Activated CD4-positive, CD25-positive, alpha-beta regulatory T cell treated with anti-CD3 and anti-CD28 coated beads, Interleukin-2, amount 50 U/mL, for 16 hours (primary cell): ENCODE measurements around the gene ABCD1.
"Not testable (repeated sequence)": the region's sequence is repeated elsewhere in the genome, so short reads cannot be mapped to it uniquely, and the experiment has no call there.

ENCODE experiments used
- DNase-seq: peaks from one replicate; pipeline ENCODE4 v3.0.0-alpha.2; 2020; ENCODE audit warnings: low read depth, low spot score

Gene ABCD1

DNA sequence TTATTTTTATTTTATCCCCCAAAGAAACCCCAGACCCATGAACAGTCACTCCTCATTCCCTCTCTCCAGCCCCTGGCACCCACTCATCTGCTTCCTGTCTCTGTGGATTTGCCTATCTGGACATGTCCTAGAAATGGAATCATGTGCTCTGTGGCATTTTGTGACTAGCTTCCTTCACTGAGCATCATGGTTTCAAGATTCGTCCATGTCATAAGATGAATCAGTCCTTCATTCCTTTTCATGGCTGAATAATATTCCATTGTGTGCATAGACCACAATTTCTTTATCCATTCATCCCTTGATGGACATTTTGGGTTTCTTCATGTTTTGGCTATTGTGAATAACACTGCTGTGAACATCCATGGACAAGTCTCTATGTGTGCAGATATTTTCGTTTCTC, 10.2 kb downstream of the ABCD1 start:
- DNase-seq: no peak

DNA sequence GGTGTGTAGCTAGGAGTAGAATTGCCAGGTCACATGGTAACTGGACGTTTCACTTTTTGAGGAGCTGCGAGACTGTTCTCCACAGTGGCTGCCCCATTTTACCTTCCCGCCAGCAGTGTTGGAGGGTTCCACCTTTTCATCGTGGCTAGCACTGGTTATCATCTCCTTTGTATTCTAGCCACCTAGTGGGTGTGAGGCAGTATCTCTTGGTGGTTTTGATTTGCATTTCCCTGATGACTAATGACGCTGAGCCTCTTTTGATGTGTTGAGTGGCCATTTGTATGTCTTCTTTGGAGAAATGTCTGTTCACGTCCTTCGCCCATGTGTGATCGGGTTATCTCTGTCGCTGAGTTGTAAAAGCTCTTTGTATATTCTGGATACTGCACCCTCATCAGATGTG, 10.6 kb downstream of the ABCD1 start:
- no peak for DNase-seq

DNA sequence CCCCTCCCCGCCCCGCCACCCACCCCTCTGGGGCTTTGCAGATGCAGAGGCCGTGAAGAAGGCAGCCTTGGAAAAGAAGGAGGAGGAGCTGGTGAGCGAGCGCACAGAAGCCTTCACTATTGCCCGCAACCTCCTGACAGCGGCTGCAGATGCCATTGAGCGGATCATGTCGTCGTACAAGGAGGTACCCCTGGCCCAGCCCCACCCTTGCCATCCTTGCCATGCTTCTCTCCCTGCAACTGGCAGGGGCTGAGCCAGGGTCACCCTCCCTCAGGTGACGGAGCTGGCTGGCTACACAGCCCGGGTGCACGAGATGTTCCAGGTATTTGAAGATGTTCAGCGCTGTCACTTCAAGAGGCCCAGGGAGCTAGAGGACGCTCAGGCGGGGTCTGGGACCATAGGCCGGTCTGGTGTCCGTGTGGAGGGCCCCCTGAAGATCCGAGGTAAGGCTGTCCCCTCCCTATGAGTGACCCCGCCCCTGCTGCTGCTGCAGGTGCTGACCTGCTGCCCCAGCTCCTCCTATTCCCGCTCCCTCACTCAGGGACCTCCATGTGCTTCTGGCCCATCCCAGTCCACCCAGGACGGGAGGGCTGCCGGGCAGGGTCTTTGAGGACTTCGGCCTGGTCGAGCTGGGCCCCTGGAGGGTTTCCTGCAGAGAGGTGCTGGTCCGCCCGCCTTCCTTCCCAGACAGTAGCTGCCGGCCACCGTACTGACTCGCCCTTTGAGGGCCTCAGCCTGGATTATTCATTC, 11.6 kb downstream of the ABCD1 start:
- DNase-seq: no peak

DNA sequence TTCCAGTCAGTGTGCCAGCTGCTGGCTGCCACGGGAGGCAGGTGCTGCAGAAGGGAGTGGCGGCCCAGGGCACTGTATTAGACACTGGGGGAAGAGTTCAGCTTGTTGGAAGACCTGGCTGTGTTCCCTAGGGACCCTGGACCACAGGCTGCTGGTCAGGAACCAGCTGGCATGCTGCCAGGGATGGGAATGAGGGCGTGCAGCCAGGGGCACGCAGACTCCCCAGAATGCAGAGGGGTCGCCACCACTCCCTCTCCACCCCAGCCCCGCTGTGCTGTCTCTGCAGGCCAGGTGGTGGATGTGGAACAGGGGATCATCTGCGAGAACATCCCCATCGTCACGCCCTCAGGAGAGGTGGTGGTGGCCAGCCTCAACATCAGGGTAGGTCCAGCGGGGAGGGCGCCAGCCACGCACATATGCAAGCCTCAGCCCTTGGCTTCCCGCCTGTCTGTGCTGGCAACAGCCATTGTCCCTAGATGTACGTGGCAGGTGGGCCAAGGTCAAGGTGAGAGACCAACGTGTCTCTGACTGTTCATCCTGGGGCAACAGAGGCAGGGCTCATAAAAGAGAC, 12.3 kb downstream of the ABCD1 start:
- DNase-seq: no peak

DNA sequence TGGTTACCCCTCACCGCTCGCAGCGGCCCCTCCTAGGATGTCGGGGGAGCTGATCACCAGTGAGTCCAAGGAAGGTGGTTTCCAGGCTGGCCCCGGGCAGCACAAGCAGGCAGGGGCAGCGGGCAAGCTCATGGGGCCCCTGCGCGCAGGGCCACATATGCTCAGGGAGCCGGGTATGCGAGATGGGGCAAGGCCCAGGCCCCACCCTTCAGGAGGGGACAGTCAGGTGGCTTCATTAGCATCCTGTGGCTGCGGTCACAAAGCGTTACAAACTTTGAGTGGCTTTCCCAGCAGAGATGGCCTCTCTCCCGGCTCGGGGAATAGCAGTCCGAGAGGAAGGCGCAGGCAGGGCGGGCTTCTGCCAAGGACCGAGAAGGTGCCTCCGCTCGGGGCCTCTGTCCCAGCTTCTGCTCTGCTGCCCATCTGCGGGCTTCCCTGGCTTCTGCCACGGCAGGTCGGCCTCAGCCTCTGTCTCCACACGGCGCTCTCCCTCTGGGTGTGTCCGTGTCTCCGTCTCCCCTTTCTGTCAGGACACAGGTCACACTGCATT, 13.5 kb downstream of the ABCD1 start:
- DNase-seq: no peak

DNA sequence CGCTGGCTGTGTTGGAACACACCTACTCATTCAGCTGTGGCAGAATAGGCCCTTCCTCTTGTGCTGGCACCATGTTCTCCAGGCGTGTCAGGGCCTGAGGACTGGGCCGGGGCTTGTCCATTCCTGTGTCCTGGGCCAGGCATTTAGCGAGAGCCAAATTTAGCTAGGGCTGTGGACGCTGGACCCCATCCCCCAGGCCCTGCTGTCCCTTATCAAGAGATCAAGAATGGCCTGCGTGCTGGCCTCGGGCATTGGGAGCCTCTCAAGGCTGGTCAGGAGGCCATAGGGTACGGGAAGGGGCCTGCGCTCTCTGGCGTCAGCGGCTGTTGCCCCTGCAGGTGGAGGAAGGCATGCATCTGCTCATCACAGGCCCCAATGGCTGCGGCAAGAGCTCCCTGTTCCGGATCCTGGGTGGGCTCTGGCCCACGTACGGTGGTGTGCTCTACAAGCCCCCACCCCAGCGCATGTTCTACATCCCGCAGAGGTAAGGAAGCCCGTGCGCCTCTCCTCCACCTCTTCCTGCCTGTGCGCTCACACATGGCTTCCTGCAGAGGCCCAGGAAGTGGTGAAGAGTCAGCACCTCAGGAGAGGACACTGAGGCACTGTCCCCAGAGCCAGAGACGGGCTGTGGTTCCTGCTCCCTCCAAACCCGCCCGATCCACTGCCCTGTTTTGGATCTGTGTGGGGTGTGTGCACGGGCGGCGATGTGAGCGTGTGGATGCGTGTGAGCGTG, 15.3 kb downstream of the ABCD1 start:
- DNase-seq: no peak

DNA sequence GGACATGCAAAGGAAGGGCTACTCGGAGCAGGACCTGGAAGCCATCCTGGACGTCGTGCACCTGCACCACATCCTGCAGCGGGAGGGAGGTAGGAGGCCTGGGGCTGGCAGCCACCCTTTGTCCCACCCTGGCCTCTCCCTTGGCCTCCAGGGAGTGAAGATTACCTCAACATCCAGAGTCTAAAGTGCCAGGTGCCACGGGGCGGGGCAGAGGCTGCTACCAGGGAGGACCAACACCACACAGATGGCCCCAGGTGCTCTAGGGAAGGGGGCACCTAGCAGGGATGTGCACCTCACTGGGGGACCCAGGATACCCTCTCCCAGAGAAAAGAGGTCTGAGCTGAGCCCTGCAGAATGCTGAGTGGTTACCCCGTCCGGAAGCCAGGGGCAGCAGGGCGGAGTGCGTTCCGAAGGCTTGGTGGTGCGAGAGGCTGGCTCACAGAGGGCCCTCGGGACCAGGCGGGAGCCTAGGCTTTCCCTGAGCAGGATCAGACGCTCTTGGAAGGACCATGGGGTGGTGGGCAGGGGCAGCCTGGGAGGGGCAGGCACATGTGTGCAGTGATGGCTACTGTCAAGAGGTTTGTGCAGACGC, 16.1 kb downstream of the ABCD1 start:
- DNase-seq: no peak

DNA sequence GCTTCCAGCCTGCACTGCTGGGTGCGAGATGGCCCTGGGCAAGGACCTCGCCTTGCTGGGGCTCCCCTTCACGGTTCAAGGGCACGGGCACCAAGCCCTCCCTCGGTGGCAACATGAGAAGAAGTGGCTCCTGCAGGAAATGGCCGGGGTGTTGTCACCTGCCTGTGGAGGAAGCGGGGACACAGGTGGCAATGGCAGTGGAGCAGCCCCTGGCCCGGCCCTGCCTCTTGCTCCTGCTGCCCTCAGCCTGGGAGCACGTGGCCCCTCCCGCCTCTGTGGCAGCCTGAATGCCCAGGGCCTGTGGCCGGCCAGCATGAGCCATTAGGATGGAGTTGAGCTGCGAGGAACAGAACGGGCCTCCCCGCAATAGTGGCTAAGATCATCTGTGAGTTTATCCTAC, 16.8 kb downstream of the ABCD1 start:
- no peak for DNase-seq

DNA sequence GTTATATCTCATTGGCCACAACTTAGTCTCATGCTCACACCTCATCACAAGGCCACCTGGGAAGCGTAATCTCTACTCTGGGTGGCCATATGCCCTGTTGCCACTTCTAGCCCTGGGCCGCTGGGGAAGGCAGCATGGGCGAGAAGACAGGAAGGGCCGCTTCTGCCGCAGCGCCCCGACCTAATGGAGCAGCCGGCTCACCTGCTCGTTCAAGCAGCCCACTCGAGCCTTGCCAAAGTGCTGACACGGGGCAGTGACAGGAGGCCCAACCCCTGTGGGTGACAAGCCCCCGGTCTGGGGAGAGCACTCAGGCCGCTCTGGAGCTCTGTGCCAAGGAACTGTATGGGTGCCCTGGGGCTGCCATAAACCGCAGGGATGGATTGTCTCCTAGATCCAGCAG, 17.5 kb downstream of the ABCD1 start:
- not testable (repeated sequence) for DNase-seq

DNA sequence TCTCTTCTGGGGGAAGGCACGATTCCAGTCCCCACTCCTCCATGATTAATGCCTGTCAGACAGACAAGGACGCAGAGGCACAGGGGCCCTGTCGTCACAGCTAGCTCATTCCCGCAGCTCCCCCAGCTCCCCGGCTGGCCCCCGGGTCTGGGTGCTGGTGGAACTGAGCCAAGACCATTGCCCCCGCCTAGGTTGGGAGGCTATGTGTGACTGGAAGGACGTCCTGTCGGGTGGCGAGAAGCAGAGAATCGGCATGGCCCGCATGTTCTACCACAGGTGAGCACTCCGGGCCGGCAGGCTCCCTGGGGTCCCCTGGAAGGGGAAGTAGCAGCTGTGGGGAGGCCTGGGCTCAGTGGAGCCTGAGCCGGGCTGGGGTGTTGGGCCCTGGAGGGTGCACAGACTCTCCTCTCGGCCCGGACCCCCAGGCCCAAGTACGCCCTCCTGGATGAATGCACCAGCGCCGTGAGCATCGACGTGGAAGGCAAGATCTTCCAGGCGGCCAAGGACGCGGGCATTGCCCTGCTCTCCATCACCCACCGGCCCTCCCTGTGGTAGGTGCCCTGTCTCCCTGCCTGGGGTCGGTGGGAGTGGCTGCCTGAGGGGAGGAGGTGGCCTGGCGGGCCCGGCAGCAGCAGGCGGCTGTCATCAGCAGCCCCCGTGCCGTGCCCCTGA, 18.3 kb downstream of the ABCD1 start:
- DNase-seq: not testable (repeated sequence)

DNA sequence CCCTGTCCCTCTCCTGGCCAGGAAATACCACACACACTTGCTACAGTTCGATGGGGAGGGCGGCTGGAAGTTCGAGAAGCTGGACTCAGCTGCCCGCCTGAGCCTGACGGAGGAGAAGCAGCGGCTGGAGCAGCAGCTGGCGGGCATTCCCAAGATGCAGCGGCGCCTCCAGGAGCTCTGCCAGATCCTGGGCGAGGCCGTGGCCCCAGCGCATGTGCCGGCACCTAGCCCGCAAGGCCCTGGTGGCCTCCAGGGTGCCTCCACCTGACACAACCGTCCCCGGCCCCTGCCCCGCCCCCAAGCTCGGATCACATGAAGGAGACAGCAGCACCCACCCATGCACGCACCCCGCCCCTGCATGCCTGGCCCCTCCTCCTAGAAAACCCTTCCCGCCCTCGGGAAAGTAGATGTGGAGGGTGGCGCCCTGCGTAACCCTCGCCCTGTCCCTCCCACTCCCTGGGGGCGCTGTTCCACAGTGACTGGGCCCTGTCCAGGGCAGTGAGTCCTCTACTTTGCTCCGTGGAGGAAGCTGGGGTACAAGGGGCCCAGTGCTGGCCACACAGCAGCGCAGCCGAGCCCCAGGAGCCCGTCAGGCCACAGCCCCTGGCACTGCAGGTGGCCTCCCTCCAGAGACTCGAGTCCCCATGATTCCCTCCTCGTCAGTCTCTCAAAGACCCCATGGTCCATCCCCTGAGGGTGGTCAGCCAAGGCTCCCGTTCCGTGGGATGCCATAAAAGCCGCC, 19.0 kb downstream of the ABCD1 start:
- DNase-seq: not testable (repeated sequence)

DNA sequence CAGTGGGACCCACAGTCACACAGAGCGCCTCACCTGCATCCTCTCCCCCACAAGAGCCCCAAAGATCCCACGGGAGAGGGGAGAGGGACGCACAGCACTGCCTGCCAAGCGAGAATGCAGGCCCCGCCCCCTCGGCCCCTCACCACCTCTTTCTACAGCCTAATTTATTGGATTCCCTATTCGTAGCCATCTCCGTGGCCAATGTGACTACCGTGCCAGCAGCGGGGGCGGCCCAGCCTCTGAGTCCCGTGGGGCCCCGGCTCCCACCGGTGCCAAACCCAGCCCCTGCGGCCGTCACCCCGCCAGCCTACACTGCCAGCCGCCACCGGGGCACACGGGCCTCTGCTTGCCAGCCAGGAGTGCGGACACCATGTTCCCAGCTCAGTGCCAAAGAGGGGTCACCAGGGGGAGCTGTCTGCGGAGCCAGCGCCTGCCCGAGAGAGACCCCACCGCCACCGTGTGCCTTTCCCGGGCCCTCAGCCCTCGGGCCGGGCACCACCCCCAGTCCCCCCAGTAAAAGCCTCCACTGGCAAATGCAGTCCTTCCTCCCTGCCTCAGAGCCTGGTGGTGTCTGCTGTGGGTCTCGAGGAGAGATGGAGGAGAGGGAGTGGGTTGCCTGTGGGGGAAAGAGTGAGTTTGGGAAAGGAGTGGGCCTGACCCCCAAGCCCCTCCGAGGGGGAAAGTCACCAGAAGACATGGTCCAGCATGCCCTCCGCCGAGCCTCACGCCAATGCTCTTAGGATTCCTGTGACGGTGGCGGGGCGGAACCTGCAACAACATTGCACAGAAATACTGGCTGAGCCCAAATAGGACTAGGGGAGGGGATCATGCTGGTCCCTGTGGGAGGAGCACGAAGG, 19.8 kb downstream of the ABCD1 start:
- DNase-seq: no peak

DNA sequence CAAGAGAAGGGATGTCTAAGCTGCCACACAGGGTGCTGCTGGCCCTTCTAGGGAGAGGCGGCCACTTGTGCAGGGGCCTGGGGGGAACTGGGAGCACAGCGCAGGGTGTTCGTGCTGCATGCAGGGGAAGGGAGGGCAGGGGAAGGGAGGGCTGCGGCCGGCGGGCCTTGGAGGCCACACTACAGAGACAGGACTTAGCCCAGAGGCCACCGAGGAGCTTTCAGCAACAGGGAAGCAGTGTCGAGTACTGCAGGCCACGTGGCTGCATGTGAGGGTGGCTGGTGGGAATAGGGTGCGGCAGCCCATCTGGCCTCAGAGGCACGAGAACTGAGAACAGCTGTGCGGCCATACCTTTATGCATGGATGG, 20.4 kb downstream of the ABCD1 start:
- not testable (repeated sequence) for DNase-seq

DNA sequence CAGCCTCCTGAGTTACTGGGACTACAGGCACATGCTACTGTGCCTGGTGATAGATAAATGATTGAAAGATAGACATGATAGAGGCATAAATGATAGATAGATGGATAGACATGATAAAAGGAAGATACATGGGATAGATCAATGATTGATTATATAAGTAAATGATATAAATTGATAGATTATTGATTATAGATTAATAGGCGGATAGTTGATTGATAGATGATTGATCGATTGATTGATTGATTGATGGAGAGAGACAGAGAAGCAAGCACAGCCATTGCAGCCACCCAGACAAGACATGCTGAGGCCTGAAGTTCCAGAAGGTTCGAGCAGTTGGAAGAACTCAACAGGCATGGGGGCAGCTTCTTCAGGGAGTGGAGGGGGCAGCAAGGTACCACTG, 21.7 kb downstream of the ABCD1 start:
- DNase-seq: no peak

DNA sequence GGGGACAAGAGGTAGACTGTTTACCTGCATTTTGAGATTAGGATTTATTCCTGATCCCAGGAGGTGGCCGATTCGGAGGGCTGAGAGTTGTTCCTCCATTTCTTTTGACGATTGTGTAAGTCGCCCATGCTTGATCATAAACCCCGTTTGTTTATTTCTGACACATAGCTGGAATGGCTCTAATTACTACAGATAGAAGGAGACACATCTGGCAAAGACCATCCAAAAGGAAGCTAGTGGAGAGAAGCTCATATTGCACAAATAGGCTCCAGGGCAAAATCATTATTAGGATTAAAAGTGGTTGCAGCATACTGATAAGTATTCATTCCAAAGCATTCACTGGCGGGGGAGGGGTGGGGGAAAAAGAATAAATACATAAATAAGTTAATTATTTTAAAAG, 22.3 kb downstream of the ABCD1 start:
- not testable (repeated sequence) for DNase-seq

DNA sequence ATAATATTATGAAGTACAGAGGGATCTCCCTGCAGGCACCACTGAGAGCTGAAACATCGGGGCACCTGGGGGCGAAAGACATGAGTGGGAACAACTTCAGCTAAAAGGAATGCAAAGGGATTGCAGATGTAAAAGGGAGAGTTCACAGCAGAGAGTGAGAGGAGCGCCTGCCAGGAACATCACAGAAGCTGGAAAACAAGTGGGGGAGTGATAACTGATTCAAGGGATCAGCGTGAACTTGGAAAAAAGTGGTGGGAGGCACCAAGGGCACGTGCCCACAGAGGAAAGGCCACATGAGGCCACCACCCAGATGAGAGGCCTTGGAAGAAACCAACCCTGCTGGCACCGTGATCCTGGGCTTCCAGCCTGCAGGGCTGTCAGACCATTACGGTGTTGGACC, 24.4 kb downstream of the ABCD1 start:
- not testable (repeated sequence) for DNase-seq

DNA sequence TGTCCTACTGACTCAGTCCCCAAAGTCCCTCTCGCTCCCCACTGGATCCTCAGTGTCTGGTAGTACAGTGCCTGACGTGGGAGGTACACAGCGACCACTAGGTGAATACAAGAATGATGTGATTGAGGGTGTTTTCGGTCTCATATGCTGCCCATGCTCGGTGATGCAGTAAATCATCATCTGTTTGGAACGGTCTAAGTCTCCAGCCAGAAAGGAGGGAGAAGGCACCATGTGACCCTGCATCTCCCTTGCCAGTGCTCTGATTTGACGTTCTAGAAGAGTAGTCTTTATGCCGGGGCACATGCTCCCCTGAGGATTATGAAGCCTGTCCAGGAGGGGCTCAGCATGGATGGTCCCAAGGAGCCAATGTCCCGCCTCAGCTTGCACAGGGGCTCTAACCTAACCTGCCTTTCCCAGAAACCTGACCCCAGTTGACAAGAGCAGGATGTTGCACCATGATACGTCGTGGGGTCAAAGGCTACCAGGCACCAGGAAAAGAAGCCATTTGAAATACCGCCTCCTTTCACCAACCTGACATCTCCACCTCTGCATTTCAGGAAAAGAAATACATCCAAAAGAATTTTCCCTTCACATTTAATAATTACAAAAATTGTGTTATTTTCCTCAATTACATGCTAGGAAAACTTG, 25.6 kb downstream of the ABCD1 start:
- no peak for DNase-seq

DNA sequence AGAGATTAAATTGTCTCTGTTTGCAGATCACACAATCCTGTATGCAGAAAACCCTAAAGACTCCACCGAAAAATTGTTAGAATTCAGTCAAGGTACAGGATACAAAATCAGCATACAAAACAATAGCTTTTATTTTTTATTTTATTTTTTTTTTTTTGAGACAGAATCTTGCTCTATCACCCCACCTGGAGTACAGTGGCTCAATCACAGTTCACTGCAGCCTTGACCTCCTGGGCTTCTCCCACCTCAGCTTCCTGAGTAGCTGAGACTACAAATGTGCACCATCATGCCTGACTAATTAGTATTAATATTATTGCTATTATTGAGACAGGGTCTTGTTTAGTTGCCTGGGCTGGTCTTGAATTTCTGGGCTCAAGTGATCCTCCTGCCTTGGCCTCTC, 30.5 kb downstream of the ABCD1 start:
- DNase-seq: no peak

DNA sequence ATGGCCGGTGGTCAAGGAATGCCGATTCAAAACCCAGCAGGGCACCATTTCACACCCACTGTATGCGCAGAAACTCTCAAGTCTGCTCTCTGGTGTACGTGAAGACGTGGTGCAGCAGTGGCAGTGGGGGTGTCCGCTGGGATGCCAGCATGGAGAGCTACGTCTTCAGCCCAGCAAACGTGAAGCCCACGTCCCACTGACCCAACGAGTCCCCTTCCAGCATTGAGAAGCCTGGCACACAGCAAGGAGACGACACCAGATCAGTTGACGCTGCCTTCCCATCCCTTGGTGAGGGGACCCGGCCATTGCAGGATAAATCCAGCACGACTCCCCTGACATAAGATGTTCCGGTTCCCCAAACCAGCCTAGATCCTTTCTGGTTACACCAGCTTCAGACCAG, 37.2 kb downstream of the ABCD1 start:
- no peak for DNase-seq
